ENCODE measurements around the gene ABCC4. TPM values are rescaled to one million over a fixed set of nuclear protein-coding genes. Genes with fewer than 3 reads are reported as not detected.

Gene ABCC4
- total RNA-seq (2021; ENCODE audit: unreplicated experiment) (26.3 TPM), Bru-seq, nascent RNA (percentile 71 among the genes with signal in this experiment), BruChase-seq, experiment 1, labeled RNA remaining after a 6-hour chase (percentile 62 among the genes with signal in this experiment), BruChase-seq, experiment 2, labeled RNA remaining after a 2-hour chase (percentile 67 among the genes with signal in this experiment)
- polyA plus RNA-seq (2012): 6.6 and 9.0 TPM in 2 replicates
- long read RNA-seq, full-length matches to known transcripts: 25 of 58 reads
- long read RNA-seq, partial matches to known transcripts: 19 of 58 reads
- long read RNA-seq, other reads (novel, unspliced or antisense): 14 of 58 reads

GRCh38 chr13:95301183-95301967 lies at the start of gene ABCC4:
ABCC4 (minus strand) TSS chr13:95301451; CDS start chr13:95301314, 137 bp downstream.
- Histone ChIP-seq H3K27me3 (ENCODE audit: insufficient read depth, low read length) (no peaks in the 10 kb centered on the region), H3K4me1 (ENCODE audit: control insufficient read depth in 1 of 2, insufficient read depth in 2 of 2, low read length in 2 of 2) (peaks cover 36 to 54% of the 10 kb centered on the region in 2 experiments), H3K79me2 (ENCODE audit: insufficient read depth, low read length) (peaks cover 46% of the 10 kb centered on the region), H4K20me1 (ENCODE audit: insufficient read depth) (no peaks in the 10 kb centered on the region), H3K36me3 (ENCODE audit: control insufficient read depth in 1 of 2, insufficient read depth in 2 of 2, low read length in 2 of 2) (no peaks in the 10 kb centered on the region), H3K4me3 (replicated peaks in 1 of 2; ENCODE audit: low read depth in 1 of 2, low read length in 2 of 2) (peak within 1 kb of the TSS; percentile 55 to 82), H3K27ac (ENCODE audit: low read depth, low read length) (peak within 1 kb of the TSS; percentile 96), H2AFZ (ENCODE audit: low read depth, low read length, poor library complexity, severe bottlenecking) (peak within 1 kb of the TSS; percentile 22), H3K9ac (ENCODE audit: low read length) (peak within 1 kb of the TSS; percentile 86), H3K4me2 (ENCODE audit: low read length) (peak within 1 kb of the TSS; percentile 97), H3K9me3 (ENCODE audit: control insufficient read depth in 1 of 2, insufficient read depth in 1 of 2, low read depth in 1 of 2, low read length in 2 of 2) (no peaks in the 10 kb centered on the region), H3K9me2 (ENCODE audit: insufficient read depth) (no peaks in the 10 kb centered on the region)
- ChIA-PET CTCF (interaction anchor here (0.8 to 2.1 kb wide), 4 partner anchors 13 to 110 kb away, joined by 3 to 6 read pairs (median 6); no protein-coding TSS in a partner anchor), POLR2A (no interaction called here), RAD21 (ENCODE audit: low non-redundant PET in 1 of 2, low total read pairs in 2 of 2, uncharacterized antibody in 2 of 2, unreplicated experiment in 2 of 2) (no interaction called here)
- TF ChIP-seq CEBPB (IDR thresholded peaks at IDR 0.05; ENCODE audit: low read depth) (no peak), ZNF274 (IDR thresholded peaks at IDR 0.05; ENCODE audit: low read depth, low read length) (no peak), CTCF (IDR thresholded peaks at IDR 0.05 in 2 of 3, conservative IDR thresholded peaks at IDR 0.05 in 1 of 3; ENCODE audit: borderline replicate concordance in 1 of 3, insufficient read depth in 1 of 3, low read depth in 2 of 3, low read length in 2 of 3) (no peak), YY1 (IDR thresholded peaks at IDR 0.05; ENCODE audit: extremely low read depth, insufficient replicate concordance, low read depth, low read length) (peak; percentile 21), EGR1 (IDR thresholded peaks at IDR 0.05; ENCODE audit: low read depth) (no peak), SP1 (IDR thresholded peaks at IDR 0.05; ENCODE audit: low read depth) (no peak), ZFX (IDR thresholded peaks at IDR 0.05) (peak; percentile 50), TCF7L2 (IDR thresholded peaks at IDR 0.05; ENCODE audit: borderline replicate concordance, extremely low read depth, insufficient read depth, insufficient read length) (peak; percentile 94)
- intact Hi-C loops (cut with micrococcal nuclease): no loop called here
- BruUV-seq (replicated peaks): no TSS peak
- ATAC-seq (peak; percentile 79), DNase-seq (ENCODE audit: low read depth, low spot score) (peak; percentile 53)
